GM18868 (cell line): ENCODE measurements around the gene SAFB.
"Not testable (repeated sequence)": the region's sequence is repeated elsewhere in the genome, so short reads cannot be mapped to it uniquely, and the experiment has no call there.

Experiments used
- ATAC-seq: cut with Tn5 transposase; IDR thresholded peaks from one replicate; pipeline ENCODE4 v1.9.1; 2021; ENCODE audit warnings: mild to moderate bottlenecking, moderate library complexity; ENCODE audit not compliant: unreplicated experiment

SAFB gene

DNA sequence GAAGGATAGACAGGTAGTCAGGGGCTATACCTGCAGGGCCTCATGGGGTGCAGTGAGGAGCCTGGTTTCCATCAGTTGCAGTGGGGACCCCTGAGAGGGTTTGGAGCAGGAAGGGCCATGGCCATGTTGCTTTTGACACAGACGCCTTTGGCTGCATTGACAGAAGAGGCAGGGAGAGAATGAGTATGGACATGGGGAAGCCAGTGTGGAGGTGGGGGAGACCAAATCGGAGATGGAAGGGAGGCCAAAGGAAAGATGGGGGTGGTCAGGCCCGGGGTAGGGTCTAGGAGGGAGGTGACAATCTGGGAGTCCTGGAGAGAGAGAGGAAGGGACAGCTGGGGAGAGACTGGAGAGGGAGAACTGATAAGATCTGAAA, 59.2 kb downstream of the SAFB start:
- no peak for ATAC-seq

- ATAC-seq: no peak
Measured at GRCh38 chr19:5683177-5683886, 60.4 kb downstream of the SAFB start.

DNA sequence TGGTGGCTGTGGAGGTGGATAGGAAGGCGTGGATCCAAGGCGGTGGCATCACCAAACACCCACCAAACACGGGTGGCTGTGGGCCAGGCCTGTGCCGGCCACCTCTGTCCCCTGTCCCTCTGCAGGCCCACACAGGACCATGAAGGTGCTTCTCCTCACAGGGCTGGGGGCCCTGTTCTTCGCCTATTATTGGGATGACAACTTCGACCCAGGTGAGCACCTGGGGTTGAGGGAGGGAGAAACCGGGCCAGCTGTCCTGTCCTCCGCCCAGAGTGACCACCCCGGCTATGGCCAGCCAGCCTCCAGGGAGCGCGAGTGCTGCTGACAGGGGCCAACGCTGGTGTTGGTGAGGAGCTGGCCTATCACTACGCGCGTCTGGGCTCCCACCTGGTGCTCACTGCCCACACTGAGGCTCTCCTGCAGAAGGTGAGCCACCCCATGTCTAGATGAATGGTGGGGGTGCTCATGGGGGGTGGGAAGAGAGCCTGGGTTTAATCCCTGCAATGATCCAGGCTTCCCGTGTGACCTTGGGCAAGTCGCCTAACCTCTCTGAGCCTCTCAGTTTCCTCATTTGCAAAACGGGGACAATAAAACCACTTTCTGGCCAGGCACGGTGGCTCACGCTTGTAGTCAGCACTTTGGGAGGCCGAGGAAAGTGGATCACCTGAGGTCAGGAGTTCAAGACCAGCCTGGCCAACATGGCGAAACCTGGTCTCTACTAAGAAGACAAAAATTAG, 62.0 kb downstream of the SAFB start:
- no peak for ATAC-seq

DNA sequence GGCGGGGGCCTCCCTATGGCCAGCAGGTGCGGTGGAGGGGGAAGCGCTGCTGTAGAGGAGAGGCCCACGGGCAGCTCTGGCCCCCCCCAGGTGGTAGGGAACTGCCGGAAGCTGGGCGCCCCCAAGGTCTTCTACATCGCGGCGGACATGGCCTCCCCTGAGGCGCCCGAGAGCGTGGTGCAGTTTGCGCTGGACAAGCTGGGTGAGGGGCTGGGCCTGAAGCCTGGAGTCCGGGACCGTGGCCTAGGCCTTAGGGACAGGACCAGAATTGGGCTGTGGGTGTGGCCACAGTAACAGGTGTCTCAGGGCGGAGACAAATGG, 63.4 kb downstream of the SAFB start:
- ATAC-seq: no peak

GRCh38 chr19:5686647-5687359, 63.9 kb downstream of the SAFB start:
- peak; percentile 57 for ATAC-seq

DNA sequence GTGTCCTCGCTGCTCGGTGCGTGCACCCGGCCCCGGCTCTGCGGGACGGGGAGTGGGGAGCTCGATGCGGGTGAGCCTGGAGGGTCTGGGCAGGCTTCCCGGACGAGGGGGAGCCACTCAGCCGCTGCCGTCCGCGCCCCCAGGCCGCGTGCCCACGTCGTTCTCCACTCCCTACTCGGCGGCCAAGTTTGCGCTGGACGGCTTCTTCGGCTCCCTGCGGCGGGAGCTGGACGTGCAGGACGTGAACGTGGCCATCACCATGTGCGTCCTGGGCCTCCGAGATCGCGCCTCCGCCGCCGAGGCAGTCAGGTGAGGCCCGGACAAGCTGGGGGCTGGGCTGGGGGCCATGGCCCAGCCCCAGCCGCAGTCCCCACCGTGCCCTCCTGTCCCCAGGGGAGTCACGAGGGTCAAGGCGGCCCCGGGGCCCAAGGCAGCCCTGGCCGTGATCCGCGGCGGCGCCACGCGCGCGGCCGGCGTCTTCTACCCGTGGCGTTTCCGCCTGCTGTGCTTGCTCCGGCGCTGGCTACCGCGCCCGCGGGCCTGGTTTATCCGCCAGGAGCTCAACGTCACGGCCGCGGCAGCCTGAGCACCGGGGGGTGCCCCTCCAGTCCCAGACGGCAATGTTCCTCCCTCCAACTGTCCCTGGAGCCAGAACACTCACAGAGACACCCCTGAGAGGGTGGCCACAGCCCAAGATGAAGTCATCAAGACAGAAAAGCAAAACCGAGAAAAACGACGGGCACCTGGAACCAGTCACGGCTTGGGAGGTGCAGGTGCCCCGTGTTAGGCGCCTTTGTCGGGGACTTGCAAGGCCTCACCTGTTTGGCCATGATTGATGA, 64.7 kb downstream of the SAFB start:
- no peak for ATAC-seq

DNA sequence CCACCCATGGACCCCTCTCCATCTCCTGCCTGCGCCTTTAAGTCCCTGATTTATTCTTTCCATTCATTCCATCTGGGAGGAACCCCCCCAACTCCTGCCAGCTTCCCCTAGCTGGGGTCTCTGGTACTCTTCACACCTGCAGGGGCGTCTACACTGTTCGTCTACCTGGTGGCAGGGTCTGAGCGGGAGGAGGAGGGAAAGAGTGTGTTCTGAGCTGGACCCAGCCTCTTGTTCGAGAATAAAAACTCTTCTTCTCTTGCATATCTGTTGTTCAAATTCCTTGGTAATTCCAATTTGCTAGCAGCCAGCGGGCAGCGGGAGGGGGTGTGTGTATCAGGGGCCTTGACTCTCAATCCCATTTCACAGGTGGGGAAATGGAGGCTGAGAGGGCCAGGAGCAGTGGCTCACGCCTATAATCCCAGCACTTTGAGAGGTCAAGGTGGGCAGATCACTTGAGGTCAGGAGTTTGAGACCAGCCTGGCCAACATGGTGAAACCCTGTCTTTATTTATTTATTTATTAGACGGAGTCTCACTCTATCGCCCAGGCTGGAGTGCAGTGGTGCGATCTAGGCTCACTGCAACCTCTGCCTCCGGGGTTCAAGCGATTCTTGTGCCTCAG, 65.5 kb downstream of the SAFB start:
- not testable (repeated sequence) for ATAC-seq

- peak; percentile 38 for ATAC-seq
Measured at GRCh38 chr19:5690125-5690954, 67.5 kb downstream of the SAFB start, which contains the start of gene RPL36. Gene RPL36, plus strand, starts transcription at chr19:5690295. Its CDS starts 213 bp downstream, at chr19:5690508.

DNA sequence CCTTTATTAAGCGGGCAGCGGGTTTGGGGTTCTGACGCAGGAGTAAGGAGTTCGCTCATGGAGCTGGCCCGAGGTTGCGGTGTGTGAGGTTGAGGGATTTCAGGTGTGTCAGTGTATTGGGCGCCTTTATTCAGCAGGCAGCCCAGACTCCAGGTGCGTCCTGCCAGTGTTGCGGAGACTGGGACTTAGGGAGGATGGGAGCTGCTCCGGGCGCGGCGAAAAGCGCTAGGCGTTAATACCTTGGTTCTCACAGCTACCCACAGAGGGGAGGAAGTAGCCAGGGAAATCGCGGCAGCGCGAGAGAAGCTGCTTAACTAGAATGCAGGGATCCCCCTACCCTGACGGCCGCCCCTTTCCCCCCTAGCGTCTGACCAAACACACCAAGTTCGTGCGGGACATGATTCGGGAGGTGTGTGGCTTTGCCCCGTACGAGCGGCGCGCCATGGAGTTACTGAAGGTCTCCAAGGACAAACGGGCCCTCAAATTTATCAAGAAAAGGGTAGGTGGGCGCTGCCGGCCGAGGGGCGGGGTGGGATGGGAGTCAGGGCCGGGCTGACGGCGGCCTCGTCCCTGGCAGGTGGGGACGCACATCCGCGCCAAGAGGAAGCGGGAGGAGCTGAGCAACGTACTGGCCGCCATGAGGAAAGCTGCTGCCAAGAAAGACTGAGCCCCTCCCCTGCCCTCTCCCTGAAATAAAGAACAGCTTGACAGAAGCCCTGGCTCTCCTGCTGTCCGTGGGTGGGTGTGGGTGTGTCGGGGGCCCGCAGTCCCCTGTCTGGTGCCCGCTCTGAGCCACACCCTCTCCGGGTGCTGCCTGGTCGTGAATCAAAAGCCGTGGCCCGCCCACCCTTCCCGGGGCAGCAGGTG, 68.3 kb downstream of the SAFB start:
- no peak for ATAC-seq

- no peak for ATAC-seq
Measured at GRCh38 chr19:5691822-5692722, 69.2 kb downstream of the SAFB start.

GRCh38 chr19:5692723-5693194, 69.9 kb downstream of the SAFB start:
- no peak for ATAC-seq

DNA sequence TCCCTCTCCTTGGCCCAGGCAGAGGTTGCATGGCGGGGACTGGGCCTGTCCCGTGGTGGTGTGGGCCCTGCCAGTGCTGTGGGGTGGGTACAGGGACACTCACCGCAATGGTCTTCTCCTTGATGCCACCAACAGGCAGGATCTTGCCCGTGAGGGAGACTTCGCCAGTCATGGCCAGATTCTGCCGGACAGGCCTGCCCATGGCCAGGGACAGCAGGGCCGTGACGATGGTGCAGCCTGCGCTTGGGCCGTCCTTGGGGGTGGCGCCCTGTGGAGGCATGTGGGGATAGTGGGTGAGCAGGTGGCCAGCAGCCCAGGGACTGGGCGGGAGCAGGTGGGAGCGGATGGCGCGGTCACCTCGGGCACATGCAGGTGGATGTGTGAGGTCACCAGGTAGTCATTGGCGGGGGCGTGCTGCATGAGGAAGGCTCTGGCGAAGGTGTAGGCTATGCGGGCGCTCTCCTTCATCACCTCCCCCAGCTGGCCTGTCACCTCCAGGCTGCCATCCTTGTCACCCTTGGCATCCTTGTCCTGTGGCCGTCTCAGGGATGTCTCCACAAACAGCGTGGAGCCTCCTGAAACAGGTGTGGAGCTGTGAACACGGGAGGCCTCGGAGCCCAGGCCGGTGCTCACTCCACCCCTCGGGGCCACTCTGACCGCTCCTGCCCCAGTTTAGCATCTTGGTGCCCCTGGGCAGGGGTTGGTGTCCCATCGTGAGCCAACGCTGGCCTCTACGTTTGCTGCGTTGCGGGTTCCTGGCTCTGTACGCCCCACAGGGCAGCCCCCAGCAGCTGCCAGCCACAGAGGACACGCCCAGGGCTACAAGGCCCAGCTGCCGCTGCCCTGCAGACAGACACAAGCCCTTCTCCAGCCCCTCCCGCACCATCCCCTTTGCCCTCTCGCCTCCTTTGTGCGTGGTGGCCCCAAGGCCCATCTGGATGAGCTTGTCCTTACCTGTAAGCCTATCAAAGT, 70.6 kb downstream of the SAFB start:
- ATAC-seq: no peak

GRCh38 chr19:5694167-5694955, 71.5 kb downstream of the SAFB start:
- ATAC-seq: no peak

DNA sequence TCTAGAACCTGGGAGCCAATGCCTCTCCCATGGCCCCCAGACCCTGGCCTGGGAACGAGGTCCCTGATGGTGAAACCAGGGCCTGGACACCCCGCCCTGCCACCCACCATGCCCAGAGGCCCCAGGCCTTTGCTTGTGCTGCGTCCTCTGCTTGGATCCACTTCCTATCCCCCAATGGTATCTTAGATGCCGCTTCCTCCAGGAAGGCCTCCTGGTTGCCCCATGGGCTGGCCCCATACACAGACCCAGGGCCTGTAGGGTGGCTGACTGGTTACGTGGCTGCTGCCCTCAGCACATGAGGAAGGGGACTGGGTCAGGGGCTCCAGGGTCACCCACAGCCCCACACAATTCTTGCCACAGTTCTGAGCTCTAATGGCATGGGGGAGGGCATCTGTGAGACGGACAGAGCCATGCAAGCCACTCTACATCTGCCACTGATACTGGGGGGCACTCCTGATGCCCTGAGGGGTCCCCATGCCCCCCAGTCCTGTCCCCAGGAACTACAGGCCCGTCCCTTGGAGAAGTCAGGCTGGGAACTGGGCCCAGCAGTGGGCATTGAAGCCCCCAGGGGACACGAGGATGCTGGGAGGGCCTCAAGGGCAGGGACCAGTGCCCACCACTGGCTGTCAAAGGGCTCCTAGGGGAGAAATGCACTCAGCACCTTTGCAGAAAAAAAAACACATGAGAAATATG, 72.2 kb downstream of the SAFB start:
- no peak for ATAC-seq

- no peak for ATAC-seq
Measured at GRCh38 chr19:5695649-5696195, 72.8 kb downstream of the SAFB start.
